ENCODE results near the gene TMEM121.
A peak's percentile ranks its signal among the peaks of the same experiment; 100 is the strongest.
"Not testable (repeated sequence)": the region's sequence is repeated elsewhere in the genome, so short reads cannot be mapped to it uniquely, and the experiment has no call there.

TMEM121 gene

DNA sequence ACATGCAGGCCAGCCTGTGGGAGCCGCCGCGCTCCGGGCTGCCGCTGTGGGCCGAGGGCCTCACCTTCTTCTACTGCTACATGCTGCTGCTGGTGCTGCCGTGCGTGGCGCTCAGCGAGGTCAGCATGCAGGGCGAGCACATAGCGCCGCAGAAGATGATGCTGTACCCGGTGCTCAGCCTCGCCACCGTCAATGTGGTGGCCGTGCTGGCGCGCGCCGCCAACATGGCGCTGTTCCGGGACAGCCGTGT, 2.9 kb downstream of the TMEM121 start:
- DNase-seq, result no peak

DNA sequence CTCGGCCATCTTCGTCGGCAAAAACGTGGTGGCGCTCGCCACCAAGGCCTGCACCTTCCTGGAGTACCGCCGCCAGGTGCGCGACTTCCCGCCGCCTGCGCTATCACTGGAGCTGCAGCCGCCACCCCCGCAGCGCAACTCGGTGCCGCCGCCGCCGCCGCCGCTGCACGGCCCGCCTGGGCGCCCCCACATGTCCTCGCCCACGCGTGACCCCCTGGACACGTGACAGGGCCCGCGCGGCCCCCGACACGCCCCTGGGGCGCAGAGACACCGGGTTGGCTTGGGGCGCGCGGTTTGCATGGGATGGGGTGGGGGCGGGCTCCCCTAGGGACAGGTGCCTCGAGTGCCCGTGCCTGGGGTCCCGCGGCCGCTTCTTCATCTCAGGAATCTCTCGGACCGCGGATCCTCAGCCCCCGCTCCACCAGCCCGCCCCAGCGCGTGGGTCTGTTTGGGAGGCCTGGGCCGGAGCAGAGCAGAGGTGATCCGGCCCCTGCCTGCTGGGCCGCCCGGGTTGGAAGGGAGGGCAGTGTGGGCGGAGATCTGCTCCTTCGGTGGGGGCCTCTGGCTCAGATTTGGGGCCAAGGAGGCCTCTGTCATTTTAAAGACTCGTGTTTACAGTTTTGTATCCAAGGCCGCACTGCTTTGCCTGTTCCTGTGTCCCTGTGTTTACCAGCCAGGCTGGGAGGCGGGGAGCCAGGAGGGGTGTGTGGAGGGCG, 3.3 kb downstream of the TMEM121 start:
- peak; percentile 54 for DNase-seq

DNA sequence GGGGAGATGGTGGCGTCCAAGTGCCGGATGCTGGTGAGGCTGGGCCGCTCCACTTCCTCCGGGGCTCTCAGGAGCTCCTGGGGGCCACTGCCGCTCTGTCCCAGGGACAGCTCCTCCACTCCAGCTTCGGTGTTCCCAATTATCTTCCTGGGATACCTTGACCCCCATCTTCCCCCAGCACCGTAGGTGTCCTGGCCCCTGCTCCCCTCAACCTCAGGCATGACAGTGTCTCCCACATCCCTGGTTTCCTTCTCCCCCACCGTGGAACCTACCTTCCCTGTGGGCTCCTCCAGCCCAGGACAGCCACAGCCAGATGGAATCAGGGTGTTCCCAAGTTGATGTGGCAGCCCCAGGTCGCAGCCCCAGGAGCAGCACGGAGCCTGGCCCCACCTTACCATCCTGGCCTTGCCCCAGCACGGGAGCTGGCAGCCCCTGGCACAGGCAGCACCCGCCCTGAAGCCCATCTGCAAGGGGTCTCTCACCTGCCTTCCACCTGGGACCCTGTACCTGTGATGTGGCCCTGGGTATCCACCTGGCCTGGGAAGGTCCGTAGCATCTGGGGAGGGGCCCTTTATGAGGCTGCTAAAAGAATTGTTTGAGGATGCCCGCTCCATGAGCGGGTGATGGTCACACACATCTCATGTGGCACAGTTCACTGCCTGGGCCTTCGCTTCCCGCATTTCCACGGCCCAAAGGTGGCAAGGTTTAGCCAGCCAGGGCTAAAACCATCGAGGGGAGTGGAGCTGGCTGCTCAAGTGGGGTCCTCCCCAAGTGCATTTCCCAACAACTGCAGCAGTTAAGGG, 4.1 kb downstream of the TMEM121 start:
- no peak for DNase-seq

DNA sequence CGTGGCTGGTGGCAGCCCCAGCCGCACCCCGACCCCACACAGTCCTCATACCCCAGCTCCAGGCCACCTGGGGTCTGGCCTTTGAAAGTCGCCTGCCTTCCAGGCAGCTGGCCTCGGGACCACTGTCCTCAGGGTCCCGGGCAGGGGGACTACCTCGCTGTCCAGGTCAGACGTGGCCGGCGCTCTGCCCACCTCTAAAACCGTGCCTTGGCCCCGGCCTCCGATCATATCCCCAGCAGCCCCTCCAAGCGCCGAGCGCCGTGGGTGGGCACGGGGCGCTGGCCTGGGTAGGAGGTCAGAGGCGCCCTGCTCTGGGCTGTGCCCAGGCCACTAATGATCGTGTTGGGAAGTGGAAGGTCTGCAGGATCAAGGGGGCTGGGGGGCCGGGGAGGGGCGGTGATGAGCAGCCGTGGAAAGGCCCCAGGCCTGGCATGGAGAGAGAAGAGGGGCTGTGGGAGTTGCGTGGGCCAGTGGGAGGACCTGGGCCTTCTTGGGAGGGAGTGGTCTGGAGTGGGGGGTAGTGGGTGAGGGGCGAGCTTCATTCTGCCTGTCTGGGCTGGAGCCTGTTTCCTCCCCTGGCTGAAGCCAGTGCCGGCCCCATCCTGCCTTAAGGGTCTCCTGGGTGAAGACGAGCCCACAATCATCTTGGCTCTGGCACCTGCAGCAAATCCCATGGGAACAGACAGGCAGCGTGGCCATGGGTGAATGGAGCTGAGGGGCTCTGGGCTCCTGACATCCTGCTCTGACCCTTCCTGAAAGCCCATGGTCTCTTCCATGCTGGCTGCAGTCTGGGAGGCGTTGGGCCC, 4.9 kb downstream of the TMEM121 start:
- DNase-seq, result no peak

DNA sequence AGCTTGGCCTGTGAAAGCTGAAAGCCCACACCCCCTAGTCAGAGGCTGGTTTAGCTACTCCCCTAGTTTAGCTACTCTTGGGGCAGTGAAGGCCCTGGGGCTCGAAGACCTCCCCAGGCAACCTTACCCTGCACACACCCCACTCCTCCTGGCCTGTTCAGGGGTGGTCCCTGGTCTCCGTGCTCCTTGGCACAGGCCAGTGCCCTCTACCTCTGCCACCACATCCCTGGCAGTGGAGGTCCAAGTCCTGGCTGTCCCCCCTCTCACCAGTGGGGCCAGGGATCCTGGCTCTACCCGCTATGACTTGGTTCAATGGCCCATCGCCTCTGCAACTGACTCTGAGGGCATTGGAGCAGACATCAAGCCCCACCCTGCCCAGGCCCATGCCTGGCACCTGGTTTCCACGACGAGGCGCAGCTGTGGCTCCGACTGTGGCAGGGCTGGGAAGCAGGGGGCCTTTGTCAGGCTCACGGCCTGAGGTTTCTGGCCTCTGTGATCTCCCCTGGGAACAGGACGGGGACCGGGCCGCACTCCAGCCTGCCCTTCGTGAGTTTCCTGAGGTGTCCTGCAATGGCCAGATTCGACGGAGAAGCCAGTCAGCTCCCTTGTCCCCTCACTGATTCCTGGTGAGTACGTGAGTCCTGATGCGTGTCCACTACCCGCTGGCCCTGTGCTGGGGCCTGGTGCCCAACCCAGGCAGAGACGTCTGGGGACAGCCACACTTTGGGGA, 5.7 kb downstream of the TMEM121 start:
- DNase-seq, result no peak

DNA sequence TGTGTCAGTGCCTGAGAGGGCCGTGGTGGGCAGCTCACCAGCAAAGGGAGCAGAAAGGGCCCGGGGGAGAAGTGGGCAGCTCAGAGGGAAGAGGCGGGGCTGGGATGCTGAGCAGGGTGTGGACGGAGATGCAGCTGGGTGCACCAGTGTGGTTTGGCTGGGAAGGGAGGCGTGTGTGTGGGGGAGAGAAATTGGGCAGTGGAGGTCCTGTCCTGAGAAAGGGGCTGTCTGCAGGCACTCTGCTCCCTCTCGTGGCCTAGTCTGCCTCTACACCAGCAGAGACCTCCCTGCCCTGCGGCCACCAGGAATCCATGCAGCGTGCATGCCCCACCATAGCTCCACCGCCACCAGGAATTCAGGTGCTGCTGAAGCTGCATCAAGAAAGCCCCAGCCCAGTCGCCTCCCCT, 6.4 kb downstream of the TMEM121 start:
- DNase-seq, result no peak

DNA sequence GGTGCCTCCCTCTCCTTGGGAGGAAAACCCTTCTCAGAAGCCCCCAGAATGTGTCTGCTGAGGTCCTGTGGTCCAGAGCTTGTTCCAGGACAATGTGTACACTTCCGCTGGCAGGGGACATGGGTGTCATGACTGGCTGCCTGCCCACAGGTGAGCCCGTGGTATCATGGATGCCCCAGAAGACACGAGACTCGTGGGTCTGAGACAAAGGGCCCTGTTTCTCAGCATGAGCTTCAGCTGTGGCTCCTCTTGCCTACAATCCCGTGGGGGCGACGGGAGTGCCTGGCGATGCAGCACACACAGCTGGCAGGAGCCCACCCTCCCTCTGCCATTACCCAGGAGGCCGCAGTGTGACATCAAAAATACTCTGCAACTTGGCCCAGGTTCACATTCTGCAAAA, 7.0 kb downstream of the TMEM121 start:
- no peak for DNase-seq

DNA sequence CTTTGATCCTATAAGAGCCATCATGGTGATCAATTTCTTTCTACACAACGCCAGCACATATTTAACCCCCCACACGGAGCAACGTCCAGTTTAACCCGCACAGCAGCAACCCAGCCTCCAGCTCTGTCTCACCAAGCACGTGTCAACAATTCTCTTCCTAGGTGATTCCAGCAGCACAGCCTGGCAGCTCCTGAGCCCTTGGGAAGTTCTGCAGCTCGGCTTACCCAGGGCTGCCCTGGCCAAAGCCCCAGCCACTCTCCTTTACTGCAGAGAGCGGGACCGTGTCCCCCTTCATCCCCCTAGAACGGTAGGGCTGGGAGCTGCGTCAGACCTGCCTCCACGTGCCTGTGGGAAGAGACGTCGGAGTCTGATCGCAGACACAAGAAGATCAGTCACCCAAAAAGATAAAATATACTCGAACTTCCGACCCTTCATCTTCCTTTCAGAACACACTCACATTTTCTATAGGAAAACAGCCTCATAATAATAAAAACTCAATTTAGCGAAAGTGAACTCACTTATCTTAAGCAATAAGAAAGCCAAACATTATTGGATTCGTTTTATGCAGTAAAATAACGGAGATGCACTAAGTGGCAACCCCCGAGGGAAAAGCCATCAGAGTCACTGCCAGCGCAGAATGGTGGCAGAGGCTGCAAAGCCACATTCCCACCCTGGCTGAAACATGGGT, 7.6 kb downstream of the TMEM121 start:
- no peak for DNase-seq

DNA sequence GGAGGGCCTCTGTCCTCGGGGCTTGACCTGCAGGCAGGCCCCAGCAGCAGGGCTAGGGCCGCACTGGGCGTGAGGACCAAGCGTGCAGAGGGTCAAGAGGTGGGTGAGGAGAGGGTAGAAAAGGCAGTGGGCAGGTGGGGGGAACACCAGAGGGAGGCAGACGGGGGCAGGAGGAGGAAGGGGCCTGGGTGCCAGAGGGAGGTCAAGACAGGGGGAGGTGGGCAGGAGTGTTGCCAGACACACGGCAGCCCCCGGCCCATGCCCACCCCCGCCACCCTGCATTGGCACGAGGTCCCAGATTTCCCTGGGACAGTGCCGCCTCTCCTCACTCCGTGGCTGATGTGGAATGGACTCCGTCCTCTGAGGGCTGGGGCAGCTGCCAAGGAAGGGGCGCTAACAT, 8.2 kb downstream of the TMEM121 start:
- DNase-seq, result no peak

DNA sequence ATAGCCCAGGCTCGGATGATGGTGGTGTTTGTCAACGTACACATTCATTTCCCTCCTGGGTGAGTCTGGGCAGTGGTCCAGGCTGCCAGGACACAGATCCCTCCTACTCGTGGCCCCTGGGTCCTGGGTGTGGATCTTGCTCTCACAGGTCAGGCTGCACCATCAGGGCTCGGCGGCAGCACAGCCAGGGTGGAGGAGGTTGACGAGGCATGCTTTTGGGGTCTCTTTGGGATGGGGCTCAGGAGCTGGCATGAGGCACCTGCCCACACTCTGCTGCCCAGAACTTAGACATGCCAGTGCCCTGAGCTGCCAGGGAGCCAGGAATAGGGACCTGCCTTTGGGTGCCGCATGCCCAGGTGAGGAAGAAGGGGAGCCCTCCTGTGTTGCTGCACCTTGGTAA, 9.7 kb downstream of the TMEM121 start:
- DNase-seq, result no peak

DNA sequence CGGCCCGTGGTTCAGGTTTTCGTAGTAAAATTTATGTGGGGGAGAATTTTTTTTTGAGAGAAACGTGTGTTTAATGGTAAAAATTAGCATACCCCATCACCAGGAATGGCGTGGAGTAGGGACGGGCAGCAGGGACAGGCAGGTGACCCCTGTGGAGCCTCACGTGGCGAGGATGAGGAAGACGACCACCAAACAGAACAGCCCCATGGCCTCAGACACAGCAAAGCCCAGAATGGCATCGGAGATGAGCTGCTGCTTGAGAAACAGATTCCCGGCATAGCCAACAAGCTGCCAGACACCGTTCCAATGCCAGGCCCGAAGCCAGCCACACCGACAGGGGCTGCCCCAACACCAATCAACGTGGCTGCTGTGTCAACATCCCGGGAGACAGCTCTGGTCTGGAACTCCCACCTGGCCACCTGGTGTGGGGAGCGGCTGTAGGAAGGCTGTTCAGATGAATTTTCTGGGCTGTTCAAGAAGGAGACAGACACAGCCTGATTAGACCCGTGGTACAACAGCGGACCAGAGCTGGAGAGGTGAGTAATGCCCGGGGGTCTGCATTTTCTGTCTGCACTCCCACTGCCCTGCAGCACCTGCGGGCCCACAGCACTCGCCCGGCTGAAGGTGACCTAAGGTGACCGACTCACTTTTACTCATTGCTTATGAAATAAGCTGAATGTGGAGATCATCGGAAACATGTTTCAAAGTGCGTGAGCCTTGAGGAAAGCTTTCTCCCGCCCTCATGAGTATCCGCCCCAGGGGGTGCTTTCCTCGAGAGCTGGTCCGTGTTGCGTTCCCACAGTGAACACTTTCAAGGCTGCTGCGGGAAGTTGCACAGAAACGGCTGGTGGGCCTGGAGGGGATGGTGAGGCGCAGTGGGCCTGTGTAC, 10.6 kb downstream of the TMEM121 start:
- DNase-seq, result no peak

DNA sequence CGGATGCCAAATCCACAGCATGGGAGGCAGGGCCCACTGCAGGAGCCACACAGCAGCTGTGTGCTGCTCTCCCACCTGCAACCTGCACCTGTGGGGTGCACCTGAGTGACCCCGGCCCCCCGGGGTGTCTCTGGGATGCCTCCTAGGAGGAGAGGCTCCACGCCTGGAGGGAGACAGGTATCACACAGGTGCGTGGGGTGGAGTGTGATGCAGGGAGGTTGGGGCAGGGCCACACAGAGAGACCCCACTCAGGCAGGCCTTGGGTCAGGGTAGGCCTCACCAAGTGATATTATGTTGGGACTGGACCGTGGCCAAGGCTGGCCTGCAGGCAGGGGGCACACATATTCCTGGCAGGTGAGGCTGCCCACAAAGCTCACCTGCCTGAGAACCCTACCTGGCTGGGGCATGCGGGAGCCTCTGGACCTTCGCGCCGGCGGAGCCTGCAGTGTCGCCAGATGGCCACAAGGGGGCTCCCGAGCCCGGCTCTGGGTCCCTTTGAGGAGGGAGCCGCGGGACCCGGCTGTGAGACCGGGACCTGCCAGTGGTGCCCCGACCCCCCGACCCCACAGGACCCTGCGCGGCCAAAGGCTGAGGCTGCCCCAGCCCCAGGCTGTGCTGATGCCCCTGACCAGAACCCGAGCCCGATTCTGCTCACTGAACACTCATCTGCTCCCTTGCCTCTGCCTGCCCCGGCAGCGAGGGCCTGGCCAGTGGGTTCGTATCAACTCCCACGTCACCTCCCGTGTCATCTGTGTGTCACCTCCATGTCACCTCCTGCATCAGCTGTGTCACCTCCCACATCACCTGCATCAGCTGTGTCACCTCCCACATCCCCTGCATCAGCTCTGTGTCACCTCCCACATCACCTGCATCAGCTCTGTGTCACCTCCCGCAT, 11.4 kb downstream of the TMEM121 start:
- DNase-seq, result peak; percentile 69

DNA sequence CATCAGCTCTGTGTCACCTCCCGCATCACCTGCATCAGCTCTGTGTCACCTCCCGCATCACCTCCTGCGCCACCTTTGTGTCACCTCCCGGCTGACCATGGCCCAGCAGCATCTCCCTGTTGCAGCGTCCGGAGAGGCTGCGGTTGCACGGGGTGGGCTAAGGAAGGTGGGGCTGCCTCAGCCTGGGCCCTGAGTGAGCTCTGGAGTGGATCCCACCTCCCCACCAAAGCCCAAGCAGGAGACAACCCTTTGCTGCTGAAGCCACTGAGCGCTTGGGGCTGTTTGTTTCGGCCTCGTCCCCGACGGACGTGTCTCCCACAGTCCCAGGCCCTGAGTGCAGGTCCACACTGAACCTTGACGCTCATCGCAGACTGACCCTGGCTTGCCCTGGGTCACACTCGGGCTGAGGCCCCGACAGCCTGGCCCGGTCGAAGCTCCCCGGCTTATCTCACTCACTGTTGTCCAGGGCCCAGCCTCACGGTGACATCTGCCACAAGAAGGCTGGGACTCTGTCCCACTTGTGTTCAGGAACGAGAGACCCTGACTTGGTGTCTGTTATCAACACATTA, 12.2 kb downstream of the TMEM121 start:
- no peak for DNase-seq

DNA sequence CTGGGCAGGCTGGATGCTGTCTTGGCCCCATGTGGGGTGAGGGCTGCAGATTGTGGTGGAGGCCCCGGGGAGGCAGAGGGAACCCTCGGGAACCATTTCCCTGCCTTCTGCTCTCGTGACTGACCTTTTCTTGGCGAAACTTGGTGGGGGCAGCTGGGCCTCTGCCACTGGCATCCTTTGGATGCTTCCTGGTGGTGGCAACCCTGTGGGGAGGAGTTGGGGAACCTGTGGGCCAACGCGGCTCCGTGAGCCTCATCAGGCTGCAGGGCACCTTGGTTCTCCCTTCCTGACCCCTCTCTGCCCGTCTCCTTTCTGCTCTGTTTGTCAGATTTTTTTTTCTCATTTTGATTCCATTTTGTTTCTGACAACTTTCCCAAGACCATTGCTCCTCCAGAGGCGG, 14.4 kb downstream of the TMEM121 start:
- DNase-seq, result no peak

DNA sequence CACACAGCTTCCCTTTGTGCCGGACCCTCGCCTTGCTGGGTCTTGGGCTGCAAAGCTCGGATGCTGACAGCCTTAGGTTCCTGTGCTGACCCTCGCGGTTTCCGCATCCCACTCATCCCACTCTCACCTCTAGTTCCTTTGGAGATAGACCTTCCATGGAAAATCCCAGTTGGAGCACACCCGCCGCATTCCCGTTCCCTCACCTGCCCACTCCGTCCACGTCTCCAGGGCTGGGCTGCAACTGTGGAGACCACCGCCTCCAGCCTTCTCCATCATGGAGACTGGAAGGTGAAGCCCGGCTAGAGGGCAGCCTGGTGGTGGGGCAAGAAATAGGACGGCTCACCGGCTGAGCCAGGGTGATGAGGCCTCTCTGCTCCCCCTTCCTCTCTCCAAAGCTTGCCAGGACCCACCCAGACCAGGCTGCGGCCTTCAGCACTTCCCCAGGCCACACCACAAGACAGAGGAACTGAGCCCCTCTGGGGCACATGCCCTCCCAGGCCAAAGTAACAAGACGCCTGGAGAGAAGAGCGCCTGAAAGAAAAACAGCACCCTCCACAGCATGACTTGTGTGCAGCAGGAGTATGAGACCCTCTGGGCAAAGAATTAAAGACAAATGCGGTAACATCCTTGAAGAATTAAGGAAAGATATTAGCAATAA, 15.0 kb downstream of the TMEM121 start:
- DNase-seq, result no peak

DNA sequence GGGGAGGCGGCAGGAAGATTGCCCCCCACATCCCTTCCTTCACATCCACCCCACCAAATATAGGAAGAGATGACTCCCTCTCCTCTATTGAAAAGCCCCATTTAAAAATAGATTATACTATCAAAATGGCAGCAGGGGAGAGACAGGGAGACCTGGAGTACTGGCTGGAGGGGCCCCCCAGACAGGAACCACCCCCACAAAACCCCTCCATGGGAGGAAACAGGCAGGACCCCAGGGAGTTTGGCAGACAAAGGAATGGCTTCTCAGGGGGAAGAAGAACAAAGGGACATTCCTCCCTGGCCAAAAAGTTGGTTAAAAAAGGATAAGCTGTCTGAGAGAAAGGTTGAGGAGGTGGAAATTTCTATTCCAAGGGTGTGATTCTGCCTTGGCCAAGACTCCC, 19.3 kb downstream of the TMEM121 start:
- not testable (repeated sequence) for DNase-seq

DNA sequence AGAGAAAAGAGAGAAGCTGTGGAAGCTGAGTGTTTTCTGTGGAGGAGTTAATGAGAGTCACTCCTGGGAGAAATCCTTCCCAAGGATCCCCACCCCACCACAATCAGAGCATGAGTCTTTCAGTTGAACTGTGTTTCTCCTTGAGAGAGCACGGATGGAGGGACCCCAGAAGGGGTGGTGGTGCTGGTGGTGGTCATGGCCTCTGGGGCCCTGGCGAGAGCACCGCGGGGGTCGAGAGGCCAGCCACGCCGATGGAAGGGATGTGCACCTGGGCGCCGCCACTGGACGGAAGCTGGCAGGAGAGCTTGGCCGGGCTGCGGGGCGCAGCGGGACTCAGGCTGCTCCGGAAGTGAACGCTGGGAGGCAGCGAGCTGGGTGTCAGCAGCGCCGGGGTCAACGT, 20.0 kb downstream of the TMEM121 start:
- not testable (repeated sequence) for DNase-seq

DNA sequence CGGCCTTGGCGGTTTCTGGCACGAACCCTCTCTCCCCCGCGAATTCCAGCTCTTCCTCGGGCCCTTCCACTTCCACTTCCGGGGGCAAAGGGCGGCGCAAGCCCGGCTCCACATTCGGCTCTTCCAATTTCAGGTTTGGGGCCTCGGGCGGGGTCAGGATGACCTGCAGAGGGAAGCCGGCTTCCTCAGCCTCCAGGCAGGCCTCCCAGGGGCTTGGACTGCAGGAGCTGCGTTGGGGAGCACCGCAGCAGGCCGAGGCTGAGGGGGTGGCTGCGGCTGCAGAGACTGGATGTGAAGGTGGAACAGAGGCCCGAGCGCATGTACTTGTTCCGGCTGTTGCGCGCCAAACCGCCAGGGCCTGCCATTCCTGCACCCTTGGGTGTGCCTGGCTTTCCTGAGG, 20.7 kb downstream of the TMEM121 start:
- DNase-seq, result not testable (repeated sequence)

DNA sequence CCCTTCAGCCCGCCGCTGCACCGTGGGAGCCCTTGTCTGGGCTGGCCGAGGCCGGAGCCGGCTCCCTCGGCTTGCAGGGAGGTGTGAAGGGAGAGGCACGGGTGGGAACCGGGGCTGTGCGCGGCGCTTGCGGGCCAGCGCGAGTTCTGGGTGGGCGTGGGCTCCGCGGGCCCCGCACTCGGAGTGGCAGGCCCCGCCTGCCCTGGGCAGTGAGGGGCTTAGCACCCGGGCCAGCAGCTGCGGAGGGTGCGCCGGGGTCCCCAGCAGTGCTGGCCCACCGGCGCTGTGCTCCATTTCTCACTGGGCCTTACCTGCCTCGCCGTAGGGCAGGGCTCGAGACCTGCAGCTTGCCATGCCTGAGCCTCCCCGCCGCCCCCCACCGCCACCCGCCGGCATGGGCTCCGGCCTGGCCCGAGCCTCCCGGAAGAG, 21.4 kb downstream of the TMEM121 start:
- no peak for DNase-seq

DNA sequence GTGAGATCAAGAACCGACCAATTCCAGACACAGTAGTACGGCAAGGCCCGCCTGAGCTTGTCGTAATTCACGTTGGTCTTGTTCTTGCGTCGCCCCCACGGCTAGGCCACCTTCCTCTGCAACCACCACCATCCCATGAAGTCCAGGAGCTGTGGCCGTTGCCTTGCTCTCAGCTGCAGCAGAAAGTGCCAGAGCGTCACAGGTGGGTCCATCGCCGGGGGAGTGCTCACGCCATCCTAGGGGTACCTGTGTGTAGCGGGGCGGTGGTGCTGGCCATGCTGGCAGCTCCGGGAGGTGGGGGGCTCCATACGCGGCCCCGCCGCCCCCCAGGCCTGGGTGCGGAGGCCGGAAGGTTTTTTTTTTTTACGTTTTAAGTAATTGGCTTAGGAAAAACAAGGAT, 23.1 kb downstream of the TMEM121 start:
- no peak for DNase-seq

All from stimulated activated CD4-positive, alpha-beta T cell treated with anti-CD3 and anti-CD28 coated beads, Interleukin-12 subunit alpha, Interleukin-12 subunit beta, amount 100 ng/mL, for 4 hours (primary cell).